GM13976 (cell line): Measurements from ENCODE around the gene TLE5.

Experiments used
- DNase-seq: peaks from one replicate; pipeline ENCODE4 v3.0.0; 2012; ENCODE audit warnings: low spot score
- in situ Hi-C: fragments of 300-500 bp; cut with MboI; formaldehyde crosslinking; loops from one replicate; pipeline ENCODE4 v1.12.0; 2022; ENCODE audit warnings: low sequenced_read_pairs, mixed read lengths, inconsistent platforms; ENCODE audit not compliant: unreplicated experiment
- TF ChIP-seq, protein P1 (sequence below): IDR thresholded peaks from 2 replicates; pipeline ENCODE4 v1.5.1; 2012; ENCODE audit warnings: borderline replicate concordance, mild to moderate bottlenecking; ENCODE audit not compliant: insufficient read depth; ENCODE audit errors: extremely low read depth, missing control alignments, control extremely low read depth

Gene TLE5

DNA sequence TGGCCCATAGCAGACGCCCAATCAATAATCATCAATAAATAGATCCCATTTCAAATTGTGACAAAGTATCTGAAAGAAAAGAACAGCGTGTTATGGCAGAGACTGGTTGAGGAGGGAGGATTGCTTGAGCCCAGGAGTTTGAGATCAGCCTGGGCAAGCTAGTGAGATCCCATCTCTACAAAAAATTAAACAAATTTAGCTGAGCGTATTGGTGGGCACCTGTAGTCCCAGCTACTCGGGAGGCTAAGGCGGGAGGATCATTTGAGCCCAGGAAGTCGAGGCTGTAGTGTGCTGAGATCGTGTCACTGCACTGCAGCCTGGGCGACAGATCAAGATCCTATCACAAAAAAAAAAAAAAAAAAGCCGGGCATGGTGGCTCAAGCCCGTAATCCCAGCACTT, 25.5 kb upstream of the TLE5 start:
- in situ Hi-C loops, result no loop called here
- DNase-seq, result no peak
- TF ChIP-seq, protein P1, sequence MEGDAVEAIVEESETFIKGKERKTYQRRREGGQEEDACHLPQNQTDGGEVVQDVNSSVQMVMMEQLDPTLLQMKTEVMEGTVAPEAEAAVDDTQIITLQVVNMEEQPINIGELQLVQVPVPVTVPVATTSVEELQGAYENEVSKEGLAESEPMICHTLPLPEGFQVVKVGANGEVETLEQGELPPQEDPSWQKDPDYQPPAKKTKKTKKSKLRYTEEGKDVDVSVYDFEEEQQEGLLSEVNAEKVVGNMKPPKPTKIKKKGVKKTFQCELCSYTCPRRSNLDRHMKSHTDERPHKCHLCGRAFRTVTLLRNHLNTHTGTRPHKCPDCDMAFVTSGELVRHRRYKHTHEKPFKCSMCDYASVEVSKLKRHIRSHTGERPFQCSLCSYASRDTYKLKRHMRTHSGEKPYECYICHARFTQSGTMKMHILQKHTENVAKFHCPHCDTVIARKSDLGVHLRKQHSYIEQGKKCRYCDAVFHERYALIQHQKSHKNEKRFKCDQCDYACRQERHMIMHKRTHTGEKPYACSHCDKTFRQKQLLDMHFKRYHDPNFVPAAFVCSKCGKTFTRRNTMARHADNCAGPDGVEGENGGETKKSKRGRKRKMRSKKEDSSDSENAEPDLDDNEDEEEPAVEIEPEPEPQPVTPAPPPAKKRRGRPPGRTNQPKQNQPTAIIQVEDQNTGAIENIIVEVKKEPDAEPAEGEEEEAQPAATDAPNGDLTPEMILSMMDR, result no peak

DNA sequence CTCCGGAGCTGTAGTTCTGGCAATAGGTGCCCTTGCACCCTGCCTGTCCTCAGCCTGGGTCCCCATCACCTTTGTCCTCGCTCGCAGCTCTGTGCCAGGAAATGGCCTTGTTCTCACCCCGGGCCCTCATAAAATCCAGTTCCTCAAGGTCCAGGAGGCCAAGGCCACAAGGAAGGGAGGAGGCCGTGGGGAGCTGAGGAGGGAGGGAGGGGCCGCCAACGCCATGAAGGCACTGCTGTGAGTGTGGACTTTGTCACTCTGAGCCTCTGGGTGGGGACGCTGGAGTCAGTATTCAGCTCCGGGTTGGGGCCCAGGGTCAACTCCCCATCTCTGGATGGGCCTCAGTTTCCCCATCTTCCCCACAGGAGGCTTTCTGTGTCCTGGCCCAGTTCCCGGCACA, 22.6 kb upstream of the TLE5 start:
- in situ Hi-C loops, result no loop called here
- no peak for DNase-seq
- TF ChIP-seq, protein P1, result no peak

DNA sequence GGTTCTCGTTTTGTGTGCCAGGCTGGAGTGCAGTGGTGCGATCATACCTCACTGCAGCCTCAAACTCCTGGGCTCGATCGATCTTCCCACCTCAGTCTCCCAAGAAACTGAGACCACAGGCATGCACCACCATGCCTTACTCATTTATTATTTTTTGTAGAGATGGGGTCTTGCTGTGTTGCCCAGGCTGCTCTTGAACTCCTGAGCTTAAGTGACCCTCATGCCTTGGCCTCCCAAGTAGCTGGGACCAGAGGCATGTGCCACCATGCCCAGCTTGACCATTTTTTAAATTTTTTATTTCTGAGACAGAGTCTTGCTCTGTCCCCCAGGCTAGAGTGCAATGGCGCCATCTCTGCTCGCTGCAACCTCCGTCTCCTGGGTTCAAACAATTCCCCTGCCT, 21.7 kb upstream of the TLE5 start:
- no peak for DNase-seq
- in situ Hi-C loops, result no loop called here
- TF ChIP-seq, protein P1, result no peak

DNA sequence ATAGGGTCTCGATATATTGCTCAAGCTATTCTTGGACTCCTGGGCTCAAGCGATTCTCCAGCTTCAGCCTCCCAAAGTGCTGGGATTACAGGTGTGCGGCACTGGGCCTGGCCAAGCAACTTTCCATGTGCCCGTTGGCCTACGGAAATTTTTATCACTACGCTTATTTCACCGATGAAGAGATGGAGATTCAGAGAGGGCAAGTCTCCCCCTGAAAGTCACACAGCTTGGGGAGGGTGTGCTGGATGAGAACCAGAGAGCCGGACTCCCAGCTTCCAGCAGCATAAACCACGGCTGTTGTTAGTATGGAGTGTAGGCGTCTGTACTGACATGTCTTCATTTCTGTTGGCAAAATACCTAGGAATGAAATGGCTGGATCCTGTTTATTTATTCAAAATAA, 20.0 kb upstream of the TLE5 start:
- TF ChIP-seq, protein P1, result no peak
- DNase-seq, result no peak
- in situ Hi-C loops, result no loop called here

DNA sequence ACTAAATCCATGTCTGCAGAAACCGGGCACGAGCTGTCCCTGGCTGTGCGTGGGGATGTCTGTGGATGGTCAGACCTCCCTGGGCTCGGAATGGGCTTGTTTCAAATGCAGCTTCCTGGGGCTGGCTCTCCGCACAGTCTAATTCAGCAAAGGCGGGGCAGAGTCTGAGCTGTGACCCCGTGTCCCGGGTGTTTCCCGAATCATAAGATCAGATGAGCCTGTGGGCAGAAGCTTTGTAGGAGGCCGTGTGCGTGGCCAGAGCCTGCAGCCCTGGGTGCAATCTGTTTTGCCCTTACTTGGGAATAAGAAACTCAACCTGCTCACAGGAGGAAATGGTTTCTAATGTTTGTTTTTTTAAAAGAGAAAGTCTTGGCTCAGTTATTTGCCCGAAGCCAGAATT, 18.0 kb upstream of the TLE5 start:
- TF ChIP-seq, protein P1, result no peak
- DNase-seq, result no peak
- in situ Hi-C loops, result no loop called here

DNA sequence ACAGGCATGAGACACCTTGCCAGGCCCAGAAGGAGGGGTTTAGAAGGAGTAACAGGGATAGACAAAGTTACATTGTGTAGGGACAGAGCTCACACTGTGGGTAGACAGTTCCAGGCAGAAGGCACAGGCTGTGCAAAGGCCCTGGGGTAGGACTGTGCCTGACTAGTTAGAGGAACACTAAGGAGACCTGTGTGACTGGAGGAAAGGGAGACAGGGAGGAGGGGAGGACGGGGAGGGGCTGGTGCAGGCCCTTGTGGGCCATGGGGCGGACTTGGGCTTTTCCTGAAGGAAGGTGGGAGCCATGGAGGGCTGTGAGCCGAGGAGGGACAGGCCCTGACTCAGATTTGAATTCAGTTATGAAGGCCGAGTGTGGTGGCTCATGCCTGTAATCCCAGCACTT, 17.3 kb upstream of the TLE5 start:
- no peak for DNase-seq
- TF ChIP-seq, protein P1, result no peak
- in situ Hi-C loops, result no loop called here
